Measurements from ENCODE around the gene FIGN.

DNA sequence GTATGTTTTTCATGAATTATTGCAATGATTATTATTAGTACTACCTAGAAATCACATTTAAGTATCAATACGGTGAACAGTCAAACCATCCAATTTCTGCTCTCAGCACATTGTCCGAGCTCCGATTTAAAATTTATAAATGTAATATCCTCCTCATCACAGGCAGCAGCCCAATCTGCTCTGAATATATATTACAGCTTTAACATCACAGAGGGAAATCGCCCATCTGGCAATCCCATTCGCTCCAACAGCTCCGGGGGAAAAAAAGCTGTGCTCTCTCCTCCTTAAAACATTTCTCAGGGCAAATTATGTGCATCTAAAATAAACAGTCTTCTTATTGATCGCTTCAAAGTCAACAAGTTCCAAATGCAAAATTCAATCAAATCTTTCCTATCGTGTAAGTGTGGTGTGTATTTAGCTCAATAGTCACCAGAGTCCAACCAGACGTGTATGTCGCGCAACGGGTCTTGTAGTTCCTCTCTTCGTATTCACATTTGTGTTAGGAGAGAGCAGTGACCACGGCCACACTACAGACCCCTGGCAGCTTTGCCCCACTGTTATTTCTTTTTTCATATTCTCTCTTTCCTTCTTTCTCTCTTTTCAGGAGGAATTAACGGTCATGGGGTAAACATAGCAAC lies 2.4 kb downstream of the FIGN start:
- TF ChIP-seq POLR2AphosphoS5 (IDR thresholded peaks at IDR 0.05; ENCODE audit: borderline replicate concordance, low read depth, low read length): no peak
- no peak for TF ChIP-seq EZH2 (IDR thresholded peaks at IDR 0.05)
- no peak for TF ChIP-seq FOXP2 (optimal IDR thresholded peaks at IDR 0.05; ENCODE audit: control extremely low read depth, extremely low read length, insufficient read depth)

Measured in SK-N-MC (cell line).